HG03460 (cell line): Measurements from ENCODE around the gene KRTAP2-2.
"Not testable (repeated sequence)": the region's sequence is repeated elsewhere in the genome, so short reads cannot be mapped to it uniquely, and the experiment has no call there.

ENCODE experiments used
- ATAC-seq: cut with Tn5 transposase; IDR thresholded peaks from one replicate; pipeline ENCODE4 v1.9.1; 2021; ENCODE audit not compliant: unreplicated experiment

Gene KRTAP2-2, protein sequence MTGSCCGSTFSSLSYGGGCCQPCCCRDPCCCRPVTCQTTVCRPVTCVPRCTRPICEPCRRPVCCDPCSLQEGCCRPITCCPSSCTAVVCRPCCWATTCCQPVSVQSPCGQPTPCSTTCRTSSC

DNA sequence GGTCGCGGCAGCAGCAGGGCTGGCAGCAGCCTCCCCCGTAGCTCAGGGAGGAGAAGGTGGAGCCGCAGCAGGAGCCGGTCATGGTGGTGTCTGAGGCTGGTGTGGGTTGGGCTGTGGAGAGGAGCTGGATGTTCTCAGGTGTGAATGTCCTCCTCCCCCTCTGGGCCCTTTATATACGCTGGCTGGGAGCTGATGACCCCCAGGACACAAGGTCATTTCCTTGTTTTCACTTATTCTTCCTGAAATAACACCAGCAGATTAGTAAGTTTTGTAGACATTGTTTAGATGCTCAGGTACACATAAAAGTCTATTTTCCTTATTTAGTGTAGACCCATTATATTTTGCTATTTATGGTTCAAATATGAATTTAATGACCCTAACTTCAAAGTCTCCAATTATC lies at the start of gene KRTAP2-2:
Gene KRTAP2-2 (minus strand): TSS at position 101 of the 400 bp plus-strand sequence. CDS start 19 bp downstream, at position 82.
- ATAC-seq = not testable (repeated sequence)

- ATAC-seq = not testable (repeated sequence)
Observed at GRCh38 chr17:41104386-41105038, 49.5 kb upstream of the KRTAP2-2 start.

- ATAC-seq = no peak
Observed at GRCh38 chr17:41103896-41104295, 48.9 kb upstream of the KRTAP2-2 start.

- ATAC-seq = no peak
Observed at GRCh38 chr17:41101586-41102259, 46.7 kb upstream of the KRTAP2-2 start, which contains the start of gene KRTAP4-16. TSS of gene KRTAP4-16 (minus strand) at chr17:41102209. CDS start at chr17:41102209, 0 bp downstream.

DNA sequence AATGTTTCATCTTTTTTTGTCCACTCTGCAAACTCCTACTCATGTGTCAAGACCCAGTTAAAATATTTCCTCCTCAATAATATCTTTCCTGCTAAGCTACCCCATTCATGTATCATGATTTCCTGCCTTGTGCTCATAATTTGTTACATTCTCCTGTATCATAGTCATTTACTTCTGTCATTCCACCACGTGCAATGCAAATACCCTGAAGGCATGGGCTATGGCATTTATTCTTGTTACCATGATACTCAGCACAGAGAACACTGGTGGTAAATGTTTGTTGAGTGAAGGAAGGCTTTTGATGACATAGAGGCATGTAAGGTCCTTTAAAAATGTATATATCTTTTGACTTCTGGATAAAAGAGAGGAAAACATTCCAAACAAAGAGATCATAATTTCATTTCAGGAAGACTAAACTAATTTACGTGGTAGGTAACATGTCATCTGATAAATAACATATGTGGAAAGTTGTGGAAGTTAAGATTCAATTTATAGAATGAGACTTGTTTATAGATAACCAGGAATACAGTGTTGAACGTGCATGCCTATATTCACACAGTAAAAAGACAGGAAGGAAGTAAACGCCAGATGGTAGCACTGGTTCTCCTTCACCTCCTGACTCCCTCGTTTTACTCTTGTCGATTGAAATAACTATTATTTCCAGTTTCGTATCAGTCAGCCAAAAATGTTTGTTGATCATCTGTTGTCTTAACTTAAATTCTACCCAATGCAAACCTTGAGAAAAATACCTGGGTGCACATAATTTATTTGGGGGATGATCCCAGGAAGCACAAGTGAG lies 44.9 kb upstream of the KRTAP2-2 start:
- ATAC-seq = not testable (repeated sequence)

- ATAC-seq = no peak
Observed at GRCh38 chr17:41098481-41098880, 43.5 kb upstream of the KRTAP2-2 start.

DNA sequence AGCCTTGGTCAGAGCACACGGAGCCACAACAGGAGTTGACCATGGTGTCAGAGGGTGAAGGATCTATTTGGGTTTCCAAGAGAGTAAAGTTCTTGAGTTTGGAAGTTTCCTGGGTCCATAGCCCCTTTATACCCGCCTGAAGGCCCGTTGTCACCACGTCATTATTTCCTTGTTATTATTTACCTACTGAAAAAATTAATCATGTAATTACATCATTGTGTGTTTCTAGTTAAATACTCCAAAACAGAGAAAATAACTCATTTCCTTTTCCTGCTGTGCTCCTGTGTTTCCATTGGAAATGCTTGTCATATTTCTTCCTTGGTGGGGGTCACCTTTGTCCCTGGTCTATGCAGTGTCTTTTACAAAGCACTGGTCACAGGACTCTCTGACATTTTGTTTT lies 43.0 kb upstream of the KRTAP2-2 start, which contains the start of gene KRTAP4-8:
Gene KRTAP4-8 (minus strand): TSS at position 101 of the 400 bp plus-strand sequence. CDS start 58 bp downstream, at position 43.
- no peak for ATAC-seq

GRCh38 chr17:41096055-41096454 lies 41.0 kb upstream of the KRTAP2-2 start:
- ATAC-seq = no peak

DNA sequence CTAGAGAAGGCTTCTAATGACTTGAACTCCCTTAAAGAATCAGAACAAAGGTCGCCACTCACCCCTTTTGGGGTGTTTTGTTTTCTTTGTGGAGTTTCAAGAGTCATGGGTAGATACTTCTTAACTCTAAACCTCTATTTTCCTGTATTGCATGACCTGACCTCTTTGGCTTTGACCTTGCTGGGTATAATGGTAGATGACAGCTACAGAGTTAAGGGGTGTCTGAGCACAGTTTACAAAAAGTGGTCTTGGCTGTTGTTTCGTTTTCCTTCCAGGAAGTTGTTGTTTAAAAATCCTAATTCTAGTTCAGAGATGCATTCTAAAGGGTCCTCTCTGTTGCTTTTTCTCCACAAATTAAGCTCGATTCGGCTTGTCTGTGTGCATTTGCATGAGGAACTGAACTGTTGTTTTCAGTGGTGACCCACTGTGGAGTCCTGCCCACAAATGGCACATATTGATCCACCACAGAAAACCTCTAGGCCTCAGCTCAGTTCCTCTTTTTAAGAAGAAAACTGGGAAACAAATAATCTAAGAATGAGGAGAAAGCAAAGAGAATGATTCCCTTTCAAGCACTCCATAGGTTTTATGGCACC lies 33.8 kb upstream of the KRTAP2-2 start:
- ATAC-seq = not testable (repeated sequence)

DNA sequence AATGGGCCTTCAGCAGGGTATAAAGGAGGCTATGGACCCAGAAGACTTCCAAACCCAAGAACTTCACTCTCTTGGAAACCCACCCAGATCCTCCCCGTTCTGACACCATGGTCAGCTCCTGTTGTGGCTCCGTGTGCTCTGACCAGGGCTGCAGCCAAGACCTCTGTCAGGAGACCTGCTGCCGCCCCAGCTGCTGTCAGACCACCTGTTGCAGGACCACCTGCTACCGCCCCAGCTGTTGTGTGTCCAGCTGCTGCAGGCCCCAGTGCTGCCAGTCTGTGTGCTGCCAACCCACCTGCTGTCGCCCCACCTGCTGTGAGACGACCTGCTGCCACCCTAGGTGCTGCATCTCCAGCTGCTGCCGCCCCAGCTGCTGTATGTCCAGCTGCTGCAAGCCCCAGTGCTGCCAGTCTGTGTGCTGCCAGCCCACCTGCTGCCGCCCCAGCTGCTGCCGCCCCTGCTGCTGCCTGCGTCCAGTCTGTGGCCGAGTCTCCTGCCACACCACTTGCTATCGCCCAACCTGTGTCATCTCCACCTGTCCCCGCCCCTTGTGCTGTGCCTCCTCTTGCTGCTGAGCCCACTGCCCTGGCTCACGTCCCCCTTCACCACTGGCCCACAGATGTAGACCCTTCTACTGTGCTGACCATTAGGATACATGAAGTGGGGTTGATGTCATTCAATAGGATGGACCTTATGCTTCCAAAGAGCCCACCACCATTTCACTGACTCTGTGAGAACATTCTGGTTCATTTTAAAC lies 29.2 kb upstream of the KRTAP2-2 start, which contains the start of gene KRTAP4-7:
Gene KRTAP4-7 (plus strand): TSS at position 51 of the 757 bp plus-strand sequence. CDS start 57 bp downstream, at position 108.
- not testable (repeated sequence) for ATAC-seq

DNA sequence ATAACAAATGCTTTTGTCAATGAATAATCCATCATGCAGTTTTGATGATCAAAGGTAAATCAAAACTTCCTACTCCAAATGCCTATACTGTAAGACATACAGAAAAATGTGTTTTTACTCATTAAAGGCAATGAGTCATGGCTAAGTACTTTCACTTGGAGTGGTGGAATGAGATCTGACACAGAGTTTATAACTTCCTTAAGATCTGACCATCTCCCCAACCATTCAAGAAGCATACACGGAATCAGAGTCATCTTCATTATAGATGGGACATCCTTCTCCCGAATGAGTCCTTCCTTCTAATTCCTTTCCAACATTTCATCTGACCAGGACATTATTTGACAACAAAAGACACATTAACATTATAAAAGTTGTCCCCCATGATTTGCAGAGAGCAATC lies 28.4 kb upstream of the KRTAP2-2 start:
- not testable (repeated sequence) for ATAC-seq

DNA sequence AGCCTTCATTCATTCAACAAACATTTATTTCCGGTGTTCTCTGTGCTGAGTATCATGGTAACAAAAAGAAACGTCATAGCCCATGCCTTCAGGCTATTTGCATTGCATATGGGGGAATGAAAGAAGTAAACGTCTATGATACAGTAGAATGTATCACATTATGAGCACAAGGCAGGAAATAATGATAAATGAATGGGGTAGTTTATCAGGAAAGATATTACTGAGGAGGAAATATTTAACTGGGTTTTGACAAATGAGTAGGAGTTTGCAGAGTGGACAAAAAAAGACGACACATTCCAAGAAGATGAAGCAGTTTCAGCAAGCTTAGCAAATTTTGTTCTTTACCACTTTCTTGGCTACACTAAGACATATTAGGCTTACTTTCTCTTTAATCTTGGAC lies 27.6 kb upstream of the KRTAP2-2 start:
- no peak for ATAC-seq

DNA sequence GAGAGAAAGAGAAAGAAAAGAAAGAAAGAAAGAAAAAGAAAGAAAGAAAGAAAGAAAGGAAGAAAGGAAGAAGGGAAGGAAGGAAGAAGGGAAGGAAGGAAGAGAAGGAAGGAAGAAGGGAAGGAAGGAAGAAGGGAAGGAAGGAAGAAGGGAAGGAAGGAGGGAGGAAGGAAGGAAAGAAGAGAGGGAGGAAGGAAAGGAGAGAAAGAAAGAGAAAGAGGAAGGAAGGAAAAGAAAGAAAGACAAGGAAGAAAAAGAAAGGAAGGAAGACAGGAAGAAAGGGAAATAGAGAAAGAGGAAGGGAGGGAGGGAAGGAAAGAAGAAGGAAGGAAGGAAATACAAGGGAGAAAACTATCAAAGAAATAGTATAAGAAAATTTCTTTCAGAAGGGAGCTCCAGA lies 21.8 kb upstream of the KRTAP2-2 start:
- ATAC-seq = no peak

GRCh38 chr17:41073676-41074075 lies 18.6 kb upstream of the KRTAP2-2 start:
- ATAC-seq = no peak

DNA sequence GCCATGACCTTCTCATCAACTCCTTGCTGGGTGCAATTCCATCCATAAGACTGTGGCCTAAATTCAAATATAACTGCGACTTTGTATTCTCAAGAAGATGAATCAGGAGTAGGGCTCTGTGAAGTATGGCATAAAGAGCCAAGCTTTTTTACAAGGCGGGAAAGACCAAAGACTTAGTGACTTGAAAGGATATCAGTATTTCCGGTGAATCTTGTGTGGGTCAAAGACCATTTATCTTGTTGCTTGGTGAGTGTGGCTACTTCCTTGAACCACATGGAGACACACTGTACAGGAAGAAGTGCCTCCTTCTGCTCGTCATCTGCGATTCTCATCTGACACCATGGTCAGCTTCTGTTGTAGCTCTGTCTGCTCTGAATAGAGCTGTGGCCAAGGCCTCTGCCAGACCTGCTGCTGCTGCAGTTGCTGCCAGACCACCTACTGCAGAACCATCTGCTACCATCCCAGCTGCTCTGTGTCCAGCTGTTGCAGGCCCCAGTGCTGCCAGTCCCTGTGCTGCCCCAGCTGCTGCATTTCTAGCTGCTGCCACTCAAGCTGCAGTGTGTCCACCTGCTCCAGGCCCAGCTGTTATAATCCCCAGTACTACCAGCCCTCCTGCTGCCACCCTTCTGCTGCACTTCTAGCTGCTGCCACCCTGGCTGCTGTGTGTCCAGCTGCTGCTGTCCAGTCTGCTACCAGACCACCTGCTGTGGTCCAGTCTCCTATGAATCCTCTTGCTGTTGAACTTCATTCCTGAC lies 16.8 kb upstream of the KRTAP2-2 start:
- no peak for ATAC-seq

DNA sequence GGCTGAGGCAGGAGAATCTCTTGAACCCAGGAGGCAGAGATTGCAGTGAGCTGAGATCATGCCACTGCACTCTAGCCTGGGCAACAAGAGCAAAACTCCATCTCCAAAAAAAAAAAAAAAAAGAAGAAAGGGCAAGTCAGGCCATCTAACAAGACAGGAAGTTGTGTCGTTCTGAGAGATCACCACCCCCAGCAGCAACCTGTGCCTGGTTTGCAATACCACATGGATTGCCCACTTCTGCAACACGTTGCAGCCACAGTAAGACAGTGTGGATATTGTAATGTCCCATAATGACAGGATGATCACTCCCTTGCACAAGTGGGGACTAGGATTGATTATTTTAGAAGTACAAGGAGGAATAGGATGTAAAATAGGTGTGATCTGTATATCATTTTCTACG lies 14.0 kb upstream of the KRTAP2-2 start:
- ATAC-seq = no peak

DNA sequence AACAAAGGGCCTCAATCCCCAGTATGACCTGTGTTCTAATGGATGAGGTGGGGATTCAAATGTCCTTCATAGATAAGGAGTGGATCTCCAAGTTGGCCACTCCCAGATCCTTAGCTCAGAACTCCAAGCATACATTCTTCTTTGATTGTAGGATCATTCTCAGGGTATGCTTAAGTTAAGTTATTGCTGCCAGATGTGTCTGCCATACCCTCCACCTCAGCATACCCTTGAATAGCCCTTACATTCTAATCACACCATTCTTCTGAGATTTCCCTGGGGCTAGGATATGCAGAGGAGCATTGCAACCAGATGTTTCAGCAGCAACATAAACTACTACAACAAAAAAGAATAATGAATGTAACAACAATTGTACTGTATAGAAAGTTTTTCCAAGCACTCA lies 12.3 kb upstream of the KRTAP2-2 start:
- ATAC-seq = no peak

- ATAC-seq = no peak
Observed at GRCh38 chr17:41065829-41066624, 11.0 kb upstream of the KRTAP2-2 start, which contains the start of gene KRTAP2-4. TSS of gene KRTAP2-4 (minus strand) at chr17:41065879. CDS start at chr17:41065845, 34 bp downstream.
